ENCODE measurements around the gene DRD2. TPM values are rescaled to one million over a fixed set of nuclear protein-coding genes. Genes with fewer than 3 reads are reported as not detected.

DRD2 gene
- total RNA-seq, 1 donor = not detected

- TF ChIP-seq, protein P1, sequence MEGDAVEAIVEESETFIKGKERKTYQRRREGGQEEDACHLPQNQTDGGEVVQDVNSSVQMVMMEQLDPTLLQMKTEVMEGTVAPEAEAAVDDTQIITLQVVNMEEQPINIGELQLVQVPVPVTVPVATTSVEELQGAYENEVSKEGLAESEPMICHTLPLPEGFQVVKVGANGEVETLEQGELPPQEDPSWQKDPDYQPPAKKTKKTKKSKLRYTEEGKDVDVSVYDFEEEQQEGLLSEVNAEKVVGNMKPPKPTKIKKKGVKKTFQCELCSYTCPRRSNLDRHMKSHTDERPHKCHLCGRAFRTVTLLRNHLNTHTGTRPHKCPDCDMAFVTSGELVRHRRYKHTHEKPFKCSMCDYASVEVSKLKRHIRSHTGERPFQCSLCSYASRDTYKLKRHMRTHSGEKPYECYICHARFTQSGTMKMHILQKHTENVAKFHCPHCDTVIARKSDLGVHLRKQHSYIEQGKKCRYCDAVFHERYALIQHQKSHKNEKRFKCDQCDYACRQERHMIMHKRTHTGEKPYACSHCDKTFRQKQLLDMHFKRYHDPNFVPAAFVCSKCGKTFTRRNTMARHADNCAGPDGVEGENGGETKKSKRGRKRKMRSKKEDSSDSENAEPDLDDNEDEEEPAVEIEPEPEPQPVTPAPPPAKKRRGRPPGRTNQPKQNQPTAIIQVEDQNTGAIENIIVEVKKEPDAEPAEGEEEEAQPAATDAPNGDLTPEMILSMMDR (IDR thresholded peaks at IDR 0.05; ENCODE audit: insufficient read depth, low read depth, low read length) = no peak
- DNase-seq (ENCODE audit: low read depth) = no peak
- H3K4me3 ChIP-seq (ENCODE audit: low read depth, low read length) = no peak overlapping the region
Observed at GRCh38 chr11:113363996-113364641, 111.1 kb downstream of the DRD2 start.

DNA sequence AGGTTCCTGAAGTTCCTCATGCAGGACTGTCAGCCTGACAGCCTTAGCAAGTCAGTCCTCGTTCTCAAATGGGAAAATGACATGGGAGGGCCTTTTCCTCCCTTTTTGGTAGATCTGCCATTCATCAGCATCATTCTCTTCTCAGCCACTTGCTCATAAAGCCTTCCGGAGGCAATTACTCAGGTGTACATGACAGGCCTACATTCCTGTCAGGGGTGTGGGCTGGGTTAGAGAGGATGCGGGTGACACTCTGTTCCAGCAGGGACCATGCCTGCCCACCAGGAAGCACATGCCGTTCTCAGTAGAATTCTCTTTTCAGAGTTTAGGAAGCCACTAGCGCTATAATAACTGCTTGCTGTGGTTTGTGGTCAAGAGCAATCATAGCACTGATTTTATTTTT is 111.8 kb downstream of the DRD2 start:
- TF ChIP-seq, protein P1 (IDR thresholded peaks at IDR 0.05; ENCODE audit: insufficient read depth, low read depth, low read length) = no peak
- H3K4me3 ChIP-seq (ENCODE audit: low read depth, low read length) = no peak overlapping the region
- no peak for DNase-seq (ENCODE audit: low read depth)

Small RNA genes lying within 50 kb of the gene (small RNA-seq; reads per million reads assigned to genes)
- not detected for gene MIR4301

Other genes starting within 250 kb of the DRD2 start
- gene TTC12, start 160.8 kb downstream of the DRD2 start, total RNA-seq = 16.0 and 21.9 TPM in 2 replicates
- gene ANKK1, start 87.6 kb downstream of the DRD2 start, total RNA-seq = under 0.01 TPM in 1 of 2 replicates, not detected in the other
- gene TMPRSS5, start 230.9 kb upstream of the DRD2 start, total RNA-seq = under 0.01 and 0.43 TPM in 2 replicates